HG03175 (cell line): ENCODE measurements around the gene PHLPP1.
"Not testable (repeated sequence)": the region's sequence is repeated elsewhere in the genome, so short reads cannot be mapped to it uniquely, and the experiment has no call there.

ENCODE experiments used
- ATAC-seq: cut with Tn5 transposase; IDR thresholded peaks from one replicate; pipeline ENCODE4 v1.9.1; 2021; ENCODE audit warnings: mild to moderate bottlenecking, moderate library complexity; ENCODE audit not compliant: unreplicated experiment

The PHLPP1 gene

DNA sequence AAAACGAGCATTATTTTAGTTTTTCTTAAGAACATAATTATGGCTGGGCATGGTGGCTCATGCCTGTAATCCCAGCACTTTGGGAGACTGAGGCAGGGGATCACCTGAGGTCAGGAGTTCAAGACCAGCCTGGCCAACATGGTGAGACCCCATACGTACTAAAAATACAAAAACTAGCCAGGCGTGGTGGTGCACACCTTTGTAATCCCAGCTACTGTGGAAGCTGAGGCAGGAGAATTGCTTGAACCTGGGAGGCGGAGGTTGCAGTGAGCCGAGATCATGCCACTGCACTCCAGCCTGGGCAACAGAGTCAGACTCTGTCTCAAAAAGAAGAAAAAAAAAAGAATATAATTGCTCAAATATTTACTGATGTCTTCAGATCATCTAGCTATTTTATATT, 25.3 kb downstream of the PHLPP1 start:
- not testable (repeated sequence) for ATAC-seq

DNA sequence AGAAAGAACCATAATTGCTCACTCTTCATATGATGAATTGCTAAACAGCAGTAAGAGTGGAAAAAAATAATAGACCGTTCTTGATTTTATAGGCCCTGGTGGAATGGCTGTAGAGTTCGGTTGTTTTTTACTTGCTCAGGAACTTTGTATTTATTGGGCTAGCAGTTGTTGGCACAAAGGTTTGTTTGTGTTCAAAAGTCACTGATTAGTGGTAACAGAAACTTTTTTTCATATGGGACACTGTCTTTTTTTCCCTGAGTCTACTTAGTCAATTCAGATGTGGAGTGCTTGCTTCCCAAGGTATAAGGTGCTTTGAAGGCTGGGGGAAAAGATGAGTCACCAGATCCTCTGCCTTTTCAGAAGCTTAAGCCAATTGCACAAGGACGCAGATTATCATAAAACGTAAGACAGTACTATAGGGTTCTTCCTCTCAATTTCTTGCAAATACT, 25.8 kb downstream of the PHLPP1 start:
- ATAC-seq: no peak

DNA sequence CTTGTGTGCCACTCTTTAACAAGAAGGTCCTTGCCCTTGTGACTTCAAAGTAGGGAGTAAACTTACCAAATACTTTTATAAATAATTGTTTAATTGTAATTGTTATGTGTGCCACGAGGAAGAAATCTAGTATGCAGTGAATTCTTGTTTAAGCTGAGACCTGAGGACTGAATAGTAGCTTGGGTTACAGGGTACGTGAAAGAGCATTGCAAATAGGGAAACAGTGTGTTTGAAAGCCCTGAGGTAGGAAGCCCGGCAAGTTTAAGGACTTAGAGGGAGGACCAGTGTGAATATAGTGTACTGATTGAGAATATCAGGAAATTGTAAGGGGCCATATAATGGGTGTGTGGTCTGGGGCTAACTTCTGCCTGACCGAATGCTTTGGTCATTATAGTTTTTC, 26.2 kb downstream of the PHLPP1 start:
- no peak for ATAC-seq

DNA sequence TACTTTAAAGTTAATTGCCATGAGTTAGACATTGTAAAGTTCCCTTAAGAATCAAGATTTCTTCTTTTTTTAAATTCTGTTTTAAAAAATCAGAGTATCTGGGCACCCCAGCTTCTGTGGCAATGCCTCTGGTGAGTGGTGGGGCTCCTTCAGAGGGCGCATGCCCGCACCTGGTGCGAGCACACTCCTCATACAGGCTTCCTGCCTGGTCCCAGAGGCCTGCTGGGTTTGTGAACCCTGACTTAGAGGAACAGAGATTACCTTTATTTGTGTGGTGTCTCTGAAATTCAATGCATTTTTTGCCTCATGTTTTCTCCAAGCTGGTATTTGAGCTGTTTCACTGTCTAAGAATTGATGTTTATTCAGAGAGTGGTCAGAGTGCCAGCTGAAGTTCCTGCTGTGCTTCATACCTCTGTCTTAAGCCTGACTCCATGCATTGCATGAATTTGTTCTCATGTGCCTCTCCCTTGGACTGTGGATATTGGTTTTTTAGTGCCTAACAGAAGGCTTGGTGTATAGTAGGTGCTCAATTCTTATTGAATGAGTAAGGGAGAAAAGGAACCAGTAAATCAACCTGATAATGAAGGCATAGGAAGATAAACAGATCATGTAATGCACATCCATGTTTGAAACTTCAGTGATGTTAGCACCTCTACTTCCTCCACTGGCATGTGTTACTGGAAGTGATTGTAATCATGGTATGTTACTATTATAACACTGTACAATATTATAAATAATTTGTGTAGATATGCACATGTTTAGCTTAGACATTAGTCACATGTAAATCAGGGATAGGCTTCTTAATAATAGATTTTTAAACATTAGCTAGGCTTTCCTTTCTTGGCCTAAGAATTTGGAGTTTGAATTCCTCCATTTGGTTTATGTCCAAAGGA, 29.0 kb downstream of the PHLPP1 start:
- no peak for ATAC-seq

DNA sequence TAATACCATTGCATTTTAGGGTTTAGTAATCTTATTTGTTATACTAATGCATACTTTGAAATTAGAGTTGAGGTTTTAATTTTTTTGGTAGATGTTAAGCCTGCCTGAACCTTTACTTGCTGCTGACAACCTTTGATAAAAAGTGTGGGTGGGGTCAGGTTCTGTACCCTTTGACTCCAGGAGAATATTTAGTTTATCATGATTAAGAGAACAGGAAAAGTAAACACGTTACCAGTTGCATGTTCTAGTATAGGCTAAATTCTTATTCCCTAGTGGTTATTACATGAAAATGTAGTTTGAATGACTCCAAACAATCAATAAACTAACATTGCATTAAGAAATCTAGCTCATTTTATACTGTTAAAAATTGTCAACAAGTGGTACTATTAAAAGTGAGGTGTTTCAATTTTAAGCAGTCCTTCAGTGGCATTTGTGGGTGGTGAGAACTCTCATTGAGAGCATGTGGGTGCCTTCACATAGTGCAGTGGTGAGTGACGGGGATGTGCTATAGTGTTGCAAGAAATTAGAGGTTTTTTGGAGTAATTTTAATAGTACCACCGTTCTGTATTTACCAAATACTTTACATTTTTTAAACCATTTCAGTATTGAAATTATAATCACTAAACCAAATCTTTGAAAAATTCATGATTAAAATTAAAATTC, 29.9 kb downstream of the PHLPP1 start:
- no peak for ATAC-seq

DNA sequence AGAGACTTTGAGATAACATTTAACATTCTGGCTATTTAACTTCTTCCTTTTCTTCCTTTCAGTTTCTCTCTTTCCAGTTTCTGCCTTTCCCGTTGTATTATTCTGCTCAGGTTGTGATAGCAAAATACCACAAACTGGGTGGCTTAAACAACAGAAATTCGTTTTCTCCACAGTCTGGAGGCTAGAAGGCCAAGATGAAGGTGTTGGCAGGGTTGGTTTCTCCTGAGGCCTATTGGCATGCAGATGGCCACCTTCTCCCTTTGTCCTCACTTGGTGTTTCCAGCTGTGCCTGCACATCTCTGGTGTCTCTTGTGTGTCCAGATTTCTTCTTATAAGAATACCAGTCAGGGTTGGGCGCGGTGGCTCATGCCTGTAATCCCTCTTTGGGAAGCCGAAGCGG, 34.0 kb downstream of the PHLPP1 start:
- no peak for ATAC-seq

DNA sequence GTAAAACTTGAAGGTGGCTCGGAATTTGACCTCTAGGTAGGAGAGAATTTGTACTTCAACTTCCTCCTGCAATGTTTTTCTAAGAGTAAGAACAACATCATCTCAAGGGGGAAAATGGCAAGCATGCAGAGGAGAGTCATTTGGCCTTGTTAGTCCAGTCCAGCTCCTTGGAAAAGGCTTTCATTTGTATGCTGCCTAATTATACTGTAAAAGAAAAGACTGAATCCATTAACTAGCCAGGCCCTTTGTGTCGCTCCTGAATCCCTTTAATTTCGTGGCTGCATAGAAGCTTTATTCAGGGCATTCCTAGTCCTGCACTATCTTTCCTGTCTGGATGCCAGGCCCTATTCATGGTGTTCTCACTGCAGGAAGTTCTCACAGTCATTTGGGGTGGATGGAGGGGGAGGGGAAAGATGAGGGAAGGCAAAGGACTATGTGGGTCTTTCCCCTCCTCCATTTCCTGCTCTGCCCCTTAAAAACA, 36.0 kb downstream of the PHLPP1 start:
- ATAC-seq: no peak

DNA sequence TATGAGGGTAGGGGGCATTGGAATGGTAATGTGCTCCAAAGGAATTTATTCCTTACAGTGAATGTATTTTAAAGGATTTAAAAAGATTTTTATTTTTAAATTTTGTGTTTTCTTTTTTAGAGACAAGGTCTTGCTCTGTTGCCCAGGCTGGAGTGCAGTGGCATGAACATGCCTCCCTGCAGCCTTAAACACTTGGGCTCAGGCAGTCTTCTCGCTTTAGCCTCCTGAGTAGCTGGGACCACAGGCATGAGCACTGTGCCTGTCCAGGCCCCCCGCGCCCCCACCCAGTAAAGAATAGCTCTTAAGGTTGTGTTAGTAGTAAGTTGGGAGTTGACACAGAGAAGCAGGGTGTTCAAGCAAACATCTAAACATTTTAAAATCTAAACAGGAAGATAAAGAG, 36.6 kb downstream of the PHLPP1 start:
- no peak for ATAC-seq

- no peak for ATAC-seq
Observed at GRCh38 chr18:62754026-62754425, 38.7 kb downstream of the PHLPP1 start.

DNA sequence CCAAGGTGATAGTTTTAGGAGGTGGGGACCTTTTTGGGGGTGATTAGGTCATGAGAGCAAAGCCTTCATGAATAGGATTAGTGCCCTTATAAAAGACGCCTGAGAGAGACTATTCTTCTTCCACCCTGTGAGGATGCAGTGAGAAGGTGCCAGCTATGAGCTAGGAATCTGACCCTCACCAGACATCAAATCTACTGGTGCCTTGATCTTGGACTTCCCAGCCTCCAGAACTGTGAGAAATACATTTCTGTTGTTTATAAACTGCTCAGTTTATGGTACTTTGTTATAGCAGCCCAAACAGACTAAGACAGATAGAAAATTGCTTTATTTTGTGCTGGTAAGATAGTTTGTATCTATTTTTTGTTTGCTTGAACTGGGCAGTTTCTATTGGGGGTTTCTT, 40.1 kb downstream of the PHLPP1 start:
- ATAC-seq: no peak

- no peak for ATAC-seq
Observed at GRCh38 chr18:62755946-62756345, 40.6 kb downstream of the PHLPP1 start.

GRCh38 chr18:62757399-62758010, 42.2 kb downstream of the PHLPP1 start:
- ATAC-seq: no peak

DNA sequence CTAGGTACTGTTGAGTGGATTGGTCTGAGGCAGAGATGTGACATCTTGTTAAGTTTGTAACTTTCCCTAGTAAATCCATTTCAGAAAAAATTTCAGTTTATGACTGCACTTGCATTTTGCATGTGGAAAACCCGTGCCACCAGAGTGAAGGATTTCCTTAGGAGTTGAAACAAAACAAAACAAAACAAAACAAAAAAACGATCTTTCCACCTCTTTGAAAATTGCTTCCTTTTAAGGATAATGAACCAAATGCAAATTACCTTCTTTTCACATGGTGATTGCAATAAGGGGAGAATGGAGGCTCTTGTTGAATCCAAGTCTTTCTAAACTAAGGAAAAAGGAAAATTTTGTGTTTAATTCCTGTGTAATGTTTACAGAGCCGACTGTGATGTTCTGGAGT, 43.2 kb downstream of the PHLPP1 start:
- no peak for ATAC-seq

DNA sequence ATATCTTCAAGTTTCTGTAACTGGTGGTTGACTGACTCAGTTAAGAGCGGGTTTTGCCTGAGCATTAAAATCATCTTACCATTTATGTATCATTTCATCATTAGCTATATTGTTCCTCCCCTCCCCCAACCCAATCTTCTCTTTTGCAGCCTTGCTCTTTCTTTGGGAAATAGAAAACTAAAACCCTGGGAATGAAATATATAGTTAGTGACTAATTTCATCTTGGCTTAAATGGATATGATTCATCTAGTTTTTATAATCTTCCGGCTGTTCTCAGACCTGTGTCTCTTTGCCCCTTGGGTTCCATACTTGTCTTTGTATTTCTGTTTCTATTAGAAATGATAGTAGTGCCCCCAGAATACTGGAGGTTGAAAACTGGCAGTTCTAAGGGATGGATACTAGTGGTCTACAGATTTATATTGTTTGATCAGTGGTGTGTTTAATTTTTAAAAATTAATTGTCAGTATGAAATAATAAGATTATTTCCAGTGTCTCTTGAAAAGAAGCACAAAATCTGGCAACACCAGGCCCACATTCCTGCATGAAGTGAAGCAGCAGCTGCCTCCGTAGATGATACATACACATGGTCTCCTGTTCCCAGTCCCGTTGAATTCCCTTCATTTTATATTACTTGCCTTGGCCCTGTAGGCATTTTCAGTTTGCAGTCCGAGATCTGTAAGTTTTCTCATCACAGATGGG, 44.5 kb downstream of the PHLPP1 start:
- ATAC-seq: no peak

GRCh38 chr18:62760403-62760734, 45.0 kb downstream of the PHLPP1 start:
- ATAC-seq: no peak

DNA sequence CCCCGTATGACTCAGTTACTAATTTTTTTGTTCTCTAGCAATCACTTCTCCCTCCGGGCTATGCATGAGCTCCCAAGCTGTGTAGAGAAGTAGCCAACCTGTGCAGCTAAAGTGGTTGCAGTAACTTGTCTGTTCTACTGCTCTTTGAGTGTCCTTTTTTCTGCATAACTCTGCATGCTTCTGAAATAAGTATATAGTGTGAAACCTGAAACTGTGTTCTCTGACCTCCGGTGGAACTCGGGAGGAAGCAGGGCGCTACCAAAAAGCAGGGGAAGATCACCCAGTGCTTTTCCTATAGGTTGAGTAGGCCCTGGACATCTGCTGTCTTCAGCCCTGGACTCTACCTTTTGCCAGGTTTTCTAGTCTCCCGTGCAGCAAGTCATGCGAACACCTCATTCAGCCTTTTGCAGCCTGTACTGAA, 47.8 kb downstream of the PHLPP1 start:
- ATAC-seq: no peak

DNA sequence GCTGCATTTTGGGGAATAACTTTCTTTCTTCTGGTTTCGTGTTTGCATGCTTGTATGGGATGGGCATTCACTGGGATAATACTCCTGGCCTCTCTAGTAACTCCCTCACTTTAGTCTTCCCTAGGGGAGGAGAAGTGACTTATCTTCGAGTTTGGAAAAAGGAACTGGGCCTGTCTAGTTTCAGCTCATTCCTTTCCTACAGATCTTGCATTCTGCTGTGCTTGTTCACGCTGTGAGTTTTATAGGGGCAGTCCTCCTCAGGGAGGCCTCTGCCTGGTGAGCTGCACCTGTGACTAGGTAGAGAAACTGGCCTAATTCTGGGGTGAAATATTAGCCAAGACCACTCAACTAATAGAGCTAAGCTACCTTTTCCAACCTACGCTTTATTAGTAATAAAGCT, 50.9 kb downstream of the PHLPP1 start:
- ATAC-seq: no peak

DNA sequence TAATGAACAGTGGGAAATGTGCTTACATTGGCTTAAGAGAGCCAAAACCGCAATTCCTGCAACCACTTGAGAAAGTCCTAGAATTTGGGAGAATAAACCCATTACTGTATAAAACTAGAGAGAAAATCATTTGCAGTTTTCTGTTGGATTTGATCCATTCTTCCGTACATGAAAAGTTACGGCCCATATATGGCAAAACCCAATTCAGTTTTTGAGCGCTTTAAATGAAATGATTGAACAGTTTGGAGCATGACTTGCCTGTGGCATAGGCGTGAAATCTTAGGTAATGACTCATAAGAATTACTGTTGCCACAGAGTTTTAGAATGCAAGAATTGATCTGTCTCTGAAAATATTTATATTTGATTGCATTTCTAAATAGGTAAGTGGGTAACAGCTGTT, 52.0 kb downstream of the PHLPP1 start:
- no peak for ATAC-seq

GRCh38 chr18:62767836-62768557, 52.7 kb downstream of the PHLPP1 start:
- ATAC-seq: no peak

DNA sequence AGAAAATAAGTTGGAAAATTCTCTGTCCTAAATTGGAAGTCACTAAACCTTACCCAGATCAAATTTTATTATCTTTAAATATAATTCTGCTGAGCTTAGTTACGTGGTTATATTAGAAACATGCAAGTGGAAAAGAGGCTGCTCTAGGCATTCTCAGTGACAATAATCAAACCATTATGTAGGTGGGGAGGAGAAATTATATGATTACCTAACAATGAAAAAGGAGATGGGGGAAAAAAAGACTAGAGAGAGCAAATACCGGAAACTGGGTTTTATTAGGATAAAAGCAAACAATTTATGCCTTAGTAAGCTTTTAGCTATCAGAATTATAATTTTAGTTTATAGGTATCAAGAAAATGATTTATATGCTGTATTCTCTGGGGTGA, 53.2 kb downstream of the PHLPP1 start:
- no peak for ATAC-seq

DNA sequence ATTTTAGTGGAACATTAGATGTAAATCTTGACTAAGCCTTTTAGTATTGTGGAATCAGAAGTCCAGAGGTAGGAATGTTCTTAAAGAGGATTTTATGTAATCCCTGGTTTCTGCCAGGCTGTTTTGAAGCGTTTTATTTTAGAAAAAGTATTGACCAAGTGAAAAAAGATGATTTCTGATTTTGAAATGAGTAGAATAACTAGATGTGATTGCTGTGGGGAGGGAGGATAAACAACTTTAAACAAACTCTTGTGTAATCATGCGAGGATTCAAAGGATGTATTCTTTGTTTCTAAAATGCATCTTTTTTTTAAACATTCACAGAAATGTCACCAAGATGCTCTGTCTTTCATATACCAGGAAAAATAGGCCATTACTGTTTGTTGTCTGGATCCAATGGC, 53.9 kb downstream of the PHLPP1 start:
- no peak for ATAC-seq
